Germinal center (tissue), 1 donor: ENCODE data around the gene PRODH2.

Source experiments
- DNase-seq: peaks from one replicate; pipeline ENCODE4 v3.0.0; 2012; ENCODE audit warnings: mixed read lengths, low spot score

Gene PRODH2, protein sequence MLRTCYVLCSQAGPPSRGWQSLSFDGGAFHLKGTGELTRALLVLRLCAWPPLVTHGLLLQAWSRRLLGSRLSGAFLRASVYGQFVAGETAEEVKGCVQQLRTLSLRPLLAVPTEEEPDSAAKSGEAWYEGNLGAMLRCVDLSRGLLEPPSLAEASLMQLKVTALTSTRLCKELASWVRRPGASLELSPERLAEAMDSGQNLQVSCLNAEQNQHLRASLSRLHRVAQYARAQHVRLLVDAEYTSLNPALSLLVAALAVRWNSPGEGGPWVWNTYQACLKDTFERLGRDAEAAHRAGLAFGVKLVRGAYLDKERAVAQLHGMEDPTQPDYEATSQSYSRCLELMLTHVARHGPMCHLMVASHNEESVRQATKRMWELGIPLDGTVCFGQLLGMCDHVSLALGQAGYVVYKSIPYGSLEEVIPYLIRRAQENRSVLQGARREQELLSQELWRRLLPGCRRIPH

DNA sequence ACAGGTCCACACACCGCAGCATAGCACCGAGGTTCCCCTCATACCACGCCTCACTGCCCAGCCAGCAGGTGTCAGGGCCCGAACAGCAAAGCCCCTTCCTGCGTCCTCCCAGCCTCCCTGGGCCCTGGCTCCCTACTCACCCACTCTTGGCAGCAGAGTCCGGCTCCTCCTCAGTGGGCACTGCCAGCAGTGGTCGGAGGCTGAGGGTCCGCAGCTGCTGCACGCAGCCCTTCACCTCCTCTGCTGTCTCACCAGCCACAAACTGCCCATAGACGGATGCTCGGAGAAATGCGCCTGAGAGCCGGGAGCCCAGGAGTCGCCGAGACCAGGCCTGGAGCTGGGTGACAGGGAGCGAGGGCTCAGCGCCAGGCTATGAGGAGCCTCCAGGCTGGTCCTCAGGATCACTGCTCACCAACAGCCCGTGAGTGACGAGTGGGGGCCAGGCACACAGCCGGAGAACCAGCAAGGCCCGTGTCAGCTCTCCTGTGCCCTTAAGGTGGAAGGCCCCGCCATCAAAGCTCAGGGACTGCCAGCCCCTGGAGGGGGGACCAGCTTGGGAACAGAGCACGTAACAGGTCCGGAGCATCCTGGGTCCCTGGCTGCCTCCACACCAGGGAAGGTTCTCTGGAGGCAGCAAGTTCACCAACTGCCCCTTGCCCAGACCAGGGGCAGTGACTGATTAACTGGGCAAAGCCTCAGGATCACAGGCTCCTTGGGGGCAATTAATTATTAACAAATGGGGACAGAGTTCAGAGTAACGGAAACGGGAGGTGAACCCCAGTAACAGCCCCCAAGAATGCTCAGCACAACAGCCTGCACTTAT lies at the start of gene PRODH2:
TSS of gene PRODH2 (minus strand) at position 626 of the 823 bp plus-strand sequence. CDS start at position 586, 40 bp downstream.
- DNase-seq: no peak

DNA sequence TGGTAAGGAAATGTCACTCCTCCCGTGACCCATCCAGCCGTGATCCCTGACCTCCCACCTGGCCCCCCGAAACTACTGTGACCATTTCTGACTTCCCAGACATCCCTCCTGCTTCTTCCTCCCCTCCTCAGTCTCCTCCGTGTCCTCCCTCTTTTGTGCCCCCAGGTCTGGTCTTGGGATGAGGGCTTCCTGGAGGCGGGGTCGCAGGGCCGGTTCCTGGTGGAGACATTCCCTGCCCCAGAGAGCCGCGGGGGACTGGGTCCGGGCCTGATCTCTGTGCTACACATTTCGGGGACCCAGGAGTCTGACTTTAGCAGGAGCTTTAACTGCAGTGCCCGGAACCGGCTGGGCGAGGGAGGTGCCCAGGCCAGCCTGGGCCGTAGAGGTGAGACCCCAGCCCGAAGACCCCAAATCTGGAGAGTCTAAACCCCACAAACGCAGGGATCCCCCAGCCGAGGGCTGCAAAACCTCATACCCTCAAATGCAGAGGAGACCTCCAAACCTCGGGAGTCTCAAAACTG lies 49.1 kb upstream of the PRODH2 start:
- DNase-seq: no peak

DNA sequence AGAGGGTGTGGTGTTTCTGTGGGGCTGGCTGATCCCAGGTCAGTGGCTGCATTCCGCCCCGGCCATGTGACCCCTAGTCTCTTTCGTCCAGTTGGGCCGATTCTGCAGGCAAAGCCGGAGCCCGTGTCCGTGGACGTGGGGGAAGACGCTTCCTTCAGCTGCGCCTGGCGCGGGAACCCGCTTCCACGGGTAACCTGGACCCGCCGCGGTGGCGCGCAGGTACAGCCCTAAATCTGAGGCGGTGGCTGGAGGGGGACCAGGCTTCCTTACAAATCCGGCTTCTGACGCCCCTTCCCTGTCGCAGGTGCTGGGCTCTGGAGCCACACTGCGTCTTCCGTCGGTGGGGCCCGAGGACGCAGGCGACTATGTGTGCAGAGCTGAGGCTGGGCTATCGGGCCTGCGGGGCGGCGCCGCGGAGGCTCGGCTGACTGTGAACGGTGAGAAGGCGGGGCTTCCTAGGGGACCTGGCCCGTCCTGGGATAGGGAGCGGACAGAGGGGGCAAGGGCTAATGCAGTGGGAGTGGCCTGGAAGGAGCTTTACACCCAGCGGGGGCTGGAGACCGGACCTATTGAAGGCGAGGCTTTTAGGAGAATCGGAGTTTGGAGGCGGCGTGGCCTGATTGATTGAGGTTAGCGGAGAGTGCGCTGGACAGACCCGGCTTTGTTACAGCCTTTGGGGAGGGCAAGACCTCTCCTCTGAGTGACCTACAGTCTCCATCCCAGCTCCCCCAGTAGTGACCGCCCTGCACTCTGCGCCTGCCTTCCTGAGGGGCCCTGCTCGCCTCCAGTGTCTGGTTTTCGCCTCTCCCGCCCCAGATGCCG lies 48.4 kb upstream of the PRODH2 start:
- DNase-seq: no peak

DNA sequence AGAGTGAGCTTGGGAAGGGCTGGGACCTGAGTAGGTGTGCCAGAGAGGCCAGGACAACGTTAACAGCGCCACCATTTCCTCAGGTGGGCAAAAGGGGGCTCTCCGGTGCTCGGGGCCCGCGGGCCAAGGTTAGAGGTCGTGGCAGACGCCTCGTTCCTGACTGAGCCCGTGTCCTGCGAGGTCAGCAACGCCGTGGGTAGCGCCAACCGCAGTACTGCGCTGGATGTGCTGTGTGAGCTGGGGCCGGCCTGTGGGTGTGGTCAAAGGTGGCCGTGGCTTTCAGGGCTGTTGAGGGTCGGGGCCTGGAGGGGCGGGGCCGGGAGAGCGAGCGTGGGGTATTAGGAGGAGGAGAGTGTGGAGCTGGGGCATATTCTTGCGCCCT lies 47.8 kb upstream of the PRODH2 start:
- no peak for DNase-seq

DNA sequence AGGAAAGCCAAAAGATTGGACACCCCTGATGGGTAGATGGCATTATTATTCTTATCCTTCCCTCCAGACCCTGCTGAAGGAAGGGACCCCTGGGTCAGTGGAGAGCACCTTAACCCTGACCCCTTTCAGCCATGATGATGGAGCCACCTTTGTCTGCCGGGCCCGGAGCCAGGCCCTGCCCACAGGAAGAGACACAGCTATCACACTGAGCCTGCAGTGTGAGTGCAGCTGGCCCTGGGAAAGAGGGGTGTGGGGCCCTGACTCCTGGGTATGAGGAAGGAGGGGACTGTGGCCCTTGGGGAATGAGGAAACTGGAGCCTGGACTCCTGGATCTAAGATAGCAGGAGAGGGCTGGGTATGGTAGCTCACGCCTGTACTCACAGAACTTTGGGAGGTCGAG lies 46.8 kb upstream of the PRODH2 start:
- no peak for DNase-seq

DNA sequence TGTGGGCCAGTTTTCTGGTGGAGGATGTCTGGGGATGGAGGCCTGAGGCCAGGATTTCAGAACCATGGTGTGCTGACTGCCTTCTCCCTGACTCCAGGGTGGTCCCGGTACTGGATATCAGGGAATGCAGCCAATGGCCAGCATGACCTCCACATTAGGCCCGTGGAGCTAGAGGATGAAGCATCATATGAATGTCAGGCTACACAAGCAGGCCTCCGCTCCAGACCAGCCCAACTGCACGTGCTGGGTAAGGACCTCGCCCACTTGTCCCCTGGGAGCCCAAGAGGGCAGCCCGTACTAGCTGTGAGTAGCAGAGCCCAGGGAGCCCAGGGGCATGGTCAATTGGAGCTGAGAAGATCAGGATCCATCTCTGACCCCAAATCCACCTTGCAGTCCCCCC lies 45.7 kb upstream of the PRODH2 start:
- DNase-seq: no peak

DNA sequence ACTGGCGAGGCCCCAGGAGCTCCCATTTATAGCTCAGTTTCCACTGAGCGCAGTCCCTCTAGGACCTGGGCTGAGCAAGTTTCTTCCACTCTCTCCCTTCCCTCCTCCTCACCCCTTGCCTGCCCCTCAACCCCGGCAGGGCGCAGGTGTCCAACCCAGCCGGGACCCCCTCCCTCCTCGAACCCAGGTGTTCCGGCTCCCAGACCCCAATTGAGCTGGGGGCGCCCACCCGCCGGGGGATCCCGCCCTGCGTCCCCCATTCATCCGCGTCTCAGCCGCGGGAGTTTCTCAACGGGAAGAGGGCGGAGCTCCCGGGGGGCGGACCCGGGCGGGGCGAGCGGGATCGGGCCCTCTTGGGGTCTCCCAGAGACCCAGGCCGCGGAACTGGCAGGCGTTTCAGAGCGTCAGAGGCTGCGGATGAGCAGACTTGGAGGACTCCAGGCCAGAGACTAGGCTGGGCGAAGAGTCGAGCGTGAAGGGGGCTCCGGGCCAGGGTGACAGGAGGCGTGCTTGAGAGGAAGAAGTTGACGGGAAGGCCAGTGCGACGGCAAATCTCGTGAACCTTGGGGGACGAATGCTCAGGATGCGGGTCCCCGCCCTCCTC lies 44.0 kb upstream of the PRODH2 start, which contains the start of gene KIRREL2:
TSS of gene KIRREL2 (plus strand) at position 366 of the 604 bp plus-strand sequence. CDS start at position 575, 209 bp downstream.
- DNase-seq: peak; percentile 33

DNA sequence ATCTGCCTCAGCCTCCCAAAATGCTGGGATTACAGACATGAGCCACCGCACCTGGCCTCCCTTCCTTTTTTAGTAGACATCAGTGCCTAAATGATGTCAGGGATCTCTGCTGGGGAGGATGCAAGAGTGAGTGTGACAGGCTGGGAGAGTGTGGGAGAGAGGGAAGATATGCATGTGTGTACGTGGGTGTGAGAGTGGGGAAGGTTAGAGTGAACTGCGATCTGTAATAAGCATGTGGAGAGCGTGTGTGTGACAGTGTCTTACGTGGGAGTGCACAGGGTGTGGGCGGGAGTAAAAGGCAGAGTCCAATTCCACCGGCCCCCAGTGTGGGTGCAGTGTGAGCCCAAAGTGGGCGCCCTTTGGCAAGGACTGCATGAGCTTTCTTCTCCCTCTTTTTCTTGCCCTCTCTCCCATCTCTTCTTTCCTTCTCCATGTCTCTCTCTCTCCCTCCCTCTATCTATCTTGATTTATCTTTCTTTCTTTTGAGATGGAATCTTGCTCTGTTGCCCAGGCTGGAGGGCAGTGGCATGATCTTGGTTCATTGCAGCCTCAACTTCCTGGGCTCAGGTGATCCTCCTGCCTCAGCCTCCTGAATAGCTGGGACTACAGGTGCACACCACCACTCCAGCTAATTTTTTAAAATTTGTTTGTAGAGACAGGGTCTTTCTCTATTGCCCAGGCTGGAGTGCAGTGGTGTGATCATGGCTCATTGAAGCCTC lies 40.6 kb upstream of the PRODH2 start:
- DNase-seq: no peak

DNA sequence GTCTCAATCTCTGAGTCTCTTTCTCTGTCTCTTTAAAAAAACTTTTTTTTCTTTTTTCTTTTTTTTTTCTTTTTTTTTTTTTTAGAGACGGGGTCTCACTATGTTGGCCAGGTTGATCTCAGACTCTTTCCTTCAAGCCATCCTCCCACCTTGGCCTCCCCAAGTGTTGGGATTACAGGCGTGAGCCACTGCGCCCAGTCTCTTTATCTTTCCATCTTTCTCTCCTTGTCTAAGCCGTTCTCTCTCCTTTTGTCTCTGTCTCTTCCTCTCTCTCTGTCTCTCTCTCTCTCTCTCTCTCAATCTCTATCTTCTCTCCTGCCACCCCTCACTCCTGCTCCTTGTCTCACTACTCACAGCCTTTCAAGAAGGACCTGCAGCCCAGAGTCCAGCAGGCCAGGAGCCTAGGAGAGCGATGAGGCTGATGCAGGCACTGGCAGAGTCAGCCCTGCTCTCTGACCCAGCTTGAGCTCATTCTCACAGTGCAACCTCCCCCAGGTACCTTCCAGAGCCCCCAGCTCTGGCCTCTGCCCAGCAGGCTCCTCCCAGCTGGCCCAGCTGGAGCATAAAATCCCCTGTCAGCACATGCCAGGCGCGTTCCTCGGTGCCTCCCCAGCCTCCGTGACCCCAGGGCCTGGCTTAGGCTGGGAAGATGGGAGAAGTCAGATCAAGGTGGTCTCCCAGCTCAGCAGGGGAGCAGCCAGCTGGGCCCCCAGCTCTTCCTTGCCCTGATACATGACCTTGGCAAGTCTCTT lies 39.6 kb upstream of the PRODH2 start, which contains the start of gene NPHS1:
TSS of gene NPHS1 (minus strand) at position 476 of the 752 bp plus-strand sequence. CDS start 667 bp downstream, outside the sequence.
- DNase-seq: no peak

DNA sequence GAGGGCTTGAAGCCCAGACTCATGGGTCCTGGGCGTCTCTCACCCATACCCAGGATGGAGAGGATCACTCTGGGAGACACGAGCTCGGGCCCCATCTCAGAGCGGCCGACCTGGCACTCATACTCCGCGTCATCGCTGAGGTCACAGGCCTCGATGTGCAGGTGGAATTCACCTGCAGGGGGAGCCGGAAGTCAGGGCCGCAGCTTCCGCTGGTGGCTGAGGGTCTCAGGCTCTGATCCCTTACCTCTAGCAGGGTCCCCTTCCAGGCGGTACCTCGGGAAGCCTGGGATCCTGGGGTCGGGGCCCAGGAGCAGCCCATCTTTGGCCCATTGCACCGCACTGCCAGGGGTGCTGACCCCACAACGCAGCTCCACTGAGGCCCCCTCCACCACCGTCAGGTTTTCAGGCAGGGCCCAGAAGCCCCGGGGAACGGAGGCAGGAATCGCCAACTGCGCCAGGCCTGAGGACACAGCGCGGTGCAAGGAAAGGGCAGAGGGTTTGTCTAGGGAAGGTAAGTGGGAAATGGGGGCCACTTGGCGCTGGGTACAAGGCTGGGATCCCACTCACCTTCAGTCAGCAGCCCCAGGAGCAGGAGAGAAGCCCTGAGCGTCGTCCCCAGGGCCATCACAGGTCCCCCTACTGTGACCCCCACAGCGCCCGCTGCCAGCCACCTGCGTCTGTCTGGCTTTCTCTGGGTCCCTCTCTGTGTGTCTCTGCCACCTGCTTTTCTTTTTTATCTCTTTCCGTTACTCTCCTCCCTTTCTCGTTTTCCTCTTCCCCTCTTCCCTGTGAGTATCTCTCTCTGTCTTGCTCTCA lies 38.8 kb upstream of the PRODH2 start:
- DNase-seq: no peak

DNA sequence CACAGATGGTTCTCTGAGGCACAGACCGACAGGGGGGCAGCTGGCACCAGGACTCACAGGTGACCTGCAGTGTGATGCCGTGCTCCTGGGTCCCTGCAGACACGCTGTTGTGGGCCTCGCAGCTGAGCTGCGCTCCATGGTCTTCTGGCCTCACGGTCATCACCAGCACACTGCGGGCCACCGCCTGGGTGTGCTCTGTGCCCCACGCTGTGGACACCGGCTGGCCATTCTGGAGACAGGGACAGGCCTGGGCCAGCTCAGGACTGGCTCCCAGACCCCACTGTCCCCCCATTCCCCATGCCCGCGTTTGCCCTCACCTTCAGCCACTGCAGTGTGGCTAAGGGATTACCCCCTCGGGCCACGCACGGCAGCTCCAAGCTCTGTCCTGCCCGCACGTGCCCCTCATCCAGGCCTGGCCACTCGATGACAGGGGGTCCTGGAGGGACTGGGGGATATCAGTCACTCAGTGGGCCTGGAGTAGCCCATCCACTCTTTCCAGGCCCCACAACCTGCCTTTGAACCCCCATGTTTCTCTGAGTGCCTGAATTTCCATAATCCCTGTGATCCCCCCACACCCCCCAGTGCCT lies 36.4 kb upstream of the PRODH2 start:
- DNase-seq: no peak

DNA sequence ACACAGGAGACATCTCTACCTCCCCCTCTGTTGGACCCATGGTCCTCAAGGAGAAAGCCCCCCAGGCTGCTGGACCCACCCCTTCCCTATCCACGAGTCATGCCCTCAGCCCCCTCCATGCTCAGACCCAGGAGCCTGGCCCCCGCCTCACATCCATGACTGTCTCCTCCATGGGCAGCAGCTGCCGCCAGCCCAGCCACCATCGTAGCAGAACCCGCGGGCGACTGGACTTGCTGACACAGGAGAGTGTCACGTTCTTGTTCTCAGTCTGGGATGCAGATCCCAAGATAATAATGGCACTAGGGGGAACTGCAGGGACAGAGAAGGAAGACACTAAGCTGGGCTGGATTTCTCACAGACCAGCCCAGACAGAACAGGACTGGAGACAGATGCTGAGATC lies 35.8 kb upstream of the PRODH2 start:
- no peak for DNase-seq

DNA sequence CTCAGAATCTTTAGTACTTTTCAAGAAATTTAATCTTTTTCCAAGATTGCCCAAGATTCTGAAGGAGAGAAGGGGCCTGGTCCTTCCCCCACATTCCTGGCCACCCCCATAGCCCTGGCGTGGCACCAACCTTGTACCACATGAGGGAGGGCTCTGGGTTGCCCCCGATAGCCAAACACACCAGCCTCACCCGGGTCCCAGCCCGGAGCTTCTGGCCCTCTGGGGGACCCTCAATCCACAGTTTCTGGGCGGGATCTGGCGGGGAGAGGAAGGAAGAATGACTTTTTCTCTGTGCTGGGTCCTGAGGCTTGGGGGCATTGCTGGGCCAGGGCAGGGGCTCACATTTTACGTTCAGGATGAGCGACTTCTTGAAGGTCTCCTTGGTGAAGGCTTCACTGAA lies 35.3 kb upstream of the PRODH2 start:
- no peak for DNase-seq

DNA sequence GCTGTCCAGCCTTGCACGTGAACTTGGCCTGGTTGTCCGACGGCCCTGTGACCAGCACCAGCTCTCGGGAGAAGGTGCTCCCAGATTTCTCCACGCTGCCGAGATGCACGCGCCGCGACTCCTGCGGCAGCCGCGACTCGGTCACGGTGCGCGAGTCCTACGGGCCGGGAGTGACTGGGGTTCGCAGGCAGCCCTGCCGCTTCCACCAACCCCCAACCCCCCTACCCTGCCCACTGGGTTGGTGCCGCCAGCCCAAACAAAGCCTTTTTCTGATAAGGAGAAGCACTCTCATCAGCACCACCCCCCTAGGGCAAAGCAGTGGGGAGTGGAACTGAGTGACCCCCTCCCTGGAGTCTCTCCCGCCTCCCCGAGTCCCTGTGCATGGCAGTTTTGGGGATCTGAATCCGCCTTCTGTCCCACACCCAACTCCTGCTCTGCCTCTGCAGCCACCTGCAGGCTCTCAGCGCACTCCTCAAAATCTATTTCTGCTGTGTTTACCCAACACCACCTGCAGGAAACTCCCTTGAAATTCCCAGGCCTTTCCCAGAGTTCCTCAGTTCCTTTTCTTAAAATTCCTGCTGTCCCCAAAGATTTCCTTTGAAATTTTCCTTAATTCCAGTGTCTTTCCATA lies 33.5 kb upstream of the PRODH2 start:
- no peak for DNase-seq

DNA sequence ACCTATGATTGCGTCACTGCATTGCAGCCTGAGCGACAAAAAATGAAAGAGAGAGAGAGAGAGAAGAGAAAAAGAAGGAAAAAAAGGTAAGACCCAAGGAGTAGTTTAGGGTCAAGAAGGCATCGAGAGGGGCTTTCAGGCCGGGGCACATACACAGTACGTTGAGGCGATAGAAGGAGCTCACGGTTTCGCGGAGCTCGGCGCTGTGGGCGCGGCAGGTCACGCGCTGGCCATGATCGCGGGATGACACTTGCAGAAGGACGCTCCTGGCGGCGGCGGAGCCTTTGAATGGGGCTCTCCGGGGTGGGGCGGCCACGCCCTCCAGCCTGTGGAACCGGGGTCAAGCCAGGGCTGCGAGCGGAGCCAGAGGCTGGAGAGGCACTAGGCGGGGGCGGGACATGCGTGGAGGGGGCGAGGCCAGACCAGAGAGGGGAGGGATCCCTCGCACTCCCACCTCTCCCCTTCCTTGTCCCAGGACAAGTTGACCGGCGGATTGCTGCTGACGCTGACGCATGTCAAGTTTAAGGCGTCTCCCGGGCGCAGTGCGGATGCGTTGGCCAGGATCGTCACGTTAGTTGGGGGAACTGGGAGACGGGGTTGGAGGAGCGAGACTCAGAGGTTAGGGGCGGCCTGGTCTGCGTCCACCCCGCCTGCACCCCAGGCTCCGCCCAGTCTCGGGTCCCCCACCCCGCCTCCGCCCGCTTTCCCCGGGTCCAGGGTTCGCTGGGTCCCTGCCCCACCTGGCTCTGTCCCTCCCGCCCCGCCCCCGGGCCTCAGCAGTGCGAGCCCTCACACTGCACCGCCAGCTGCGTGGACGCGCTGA lies 32.8 kb upstream of the PRODH2 start:
- no peak for DNase-seq

DNA sequence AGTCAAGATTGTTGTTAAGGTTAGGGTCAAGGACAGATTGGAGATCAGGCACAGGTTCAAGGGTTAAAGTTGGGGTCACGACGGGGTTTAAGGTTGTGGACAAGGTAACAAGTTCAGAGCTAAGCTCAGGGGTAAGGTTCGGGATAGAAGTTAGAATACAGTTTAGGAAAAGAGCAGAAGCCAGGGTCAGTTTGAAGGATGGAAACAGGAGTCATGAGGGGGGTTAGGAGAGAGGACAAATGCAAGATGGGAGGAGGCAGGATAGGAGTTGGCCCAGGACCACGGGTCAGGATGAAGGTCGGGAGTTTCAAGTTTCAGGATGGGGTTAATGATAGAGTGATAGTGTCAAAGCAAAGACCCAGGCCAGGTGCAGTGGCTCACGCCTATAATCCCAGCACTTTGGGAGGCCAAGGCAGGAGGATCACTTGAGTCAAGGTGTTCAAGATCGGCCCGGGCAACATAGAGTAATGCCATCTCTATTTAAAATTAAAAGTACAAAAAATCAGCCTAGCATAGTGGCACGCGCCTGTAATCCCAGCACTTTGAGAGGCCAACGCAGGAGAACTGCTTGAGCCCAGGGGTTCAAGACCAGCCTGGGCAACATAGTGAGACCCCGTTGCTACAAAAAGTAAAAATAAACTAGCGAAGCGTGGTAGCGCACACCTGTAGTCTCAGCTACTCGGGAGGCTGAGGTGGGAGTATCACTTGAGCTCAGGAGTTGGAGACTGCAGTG lies 32.0 kb upstream of the PRODH2 start:
- DNase-seq: no peak
